T-helper 17 cell (primary cell): ENCODE data around the gene KCNA2. TPM values are rescaled to one million over a fixed set of nuclear protein-coding genes. Genes with fewer than 3 reads are reported as not detected.

Source experiments
- ATAC-seq: fragments of 150-1000 bp; cut with Tn5 transposase; 2 replicates; pipeline ENCODE4 v1.10.0; 2021; ENCODE audit warnings: mild to moderate bottlenecking, moderate library complexity
- DNase-seq, 3 donors: peaks; one replicate each; pipeline versions ENCODE4 v3.0.0 to v3.0.0-alpha.2; 2020 to 2021
- H3K9me3 ChIP-seq: one replicate; pipeline ENCODE4 v1.7.0; 2013; ENCODE audit warnings: low read length, mild to moderate bottlenecking; ENCODE audit not compliant: control insufficient read depth, poor library complexity, severe bottlenecking
- H3K27ac Mint-ChIP-seq: one replicate; pipeline ENCODE4 v1.8.0; 2022; ENCODE audit warnings: mild to moderate bottlenecking, moderate library complexity, mixed read lengths
- H3K27me3 Mint-ChIP-seq: one replicate; pipeline ENCODE4 v1.8.0; 2022; ENCODE audit warnings: mixed read lengths
- H3K36me3 Mint-ChIP-seq: one replicate; pipeline ENCODE4 v1.8.0; 2022; ENCODE audit warnings: low read depth, mixed read lengths
- H3K4me1 Mint-ChIP-seq: one replicate; pipeline ENCODE4 v1.8.0; 2022; ENCODE audit warnings: mild to moderate bottlenecking, mixed read lengths
- H3K4me3 Mint-ChIP-seq: one replicate; pipeline ENCODE4 v1.8.0; 2022; ENCODE audit warnings: mild to moderate bottlenecking, moderate library complexity, mixed read lengths
- total RNA-seq, 4 donors: library from RNA in 2 of 4; stranded (reverse) in 2 of 4; gene quantifications; one replicate each; pipeline ENCODE4 v1.2.3 and lab custom pipeline; 2022 to 2026

Gene KCNA2
- total RNA-seq, 2 donors from 2014 or later: 3.1 to 3.9 TPM

- Mint-ChIP-seq H3K27ac (no peak overlapping the region), H3K4me1 (peaks cover 49% of the 10 kb centered on the region), H3K4me3 (peak overlapping the region; percentile 71), H3K36me3 (peaks cover 2% of the 10 kb centered on the region), H3K27me3 (no peaks in the 10 kb centered on the region)
- H3K9me3 ChIP-seq: no peaks in the 10 kb centered on the region
- ATAC-seq: no peak
- DNase-seq: no peak
Observed at GRCh38 chr1:110635434-110635833, 29.3 kb upstream of the KCNA2 start.

DNA sequence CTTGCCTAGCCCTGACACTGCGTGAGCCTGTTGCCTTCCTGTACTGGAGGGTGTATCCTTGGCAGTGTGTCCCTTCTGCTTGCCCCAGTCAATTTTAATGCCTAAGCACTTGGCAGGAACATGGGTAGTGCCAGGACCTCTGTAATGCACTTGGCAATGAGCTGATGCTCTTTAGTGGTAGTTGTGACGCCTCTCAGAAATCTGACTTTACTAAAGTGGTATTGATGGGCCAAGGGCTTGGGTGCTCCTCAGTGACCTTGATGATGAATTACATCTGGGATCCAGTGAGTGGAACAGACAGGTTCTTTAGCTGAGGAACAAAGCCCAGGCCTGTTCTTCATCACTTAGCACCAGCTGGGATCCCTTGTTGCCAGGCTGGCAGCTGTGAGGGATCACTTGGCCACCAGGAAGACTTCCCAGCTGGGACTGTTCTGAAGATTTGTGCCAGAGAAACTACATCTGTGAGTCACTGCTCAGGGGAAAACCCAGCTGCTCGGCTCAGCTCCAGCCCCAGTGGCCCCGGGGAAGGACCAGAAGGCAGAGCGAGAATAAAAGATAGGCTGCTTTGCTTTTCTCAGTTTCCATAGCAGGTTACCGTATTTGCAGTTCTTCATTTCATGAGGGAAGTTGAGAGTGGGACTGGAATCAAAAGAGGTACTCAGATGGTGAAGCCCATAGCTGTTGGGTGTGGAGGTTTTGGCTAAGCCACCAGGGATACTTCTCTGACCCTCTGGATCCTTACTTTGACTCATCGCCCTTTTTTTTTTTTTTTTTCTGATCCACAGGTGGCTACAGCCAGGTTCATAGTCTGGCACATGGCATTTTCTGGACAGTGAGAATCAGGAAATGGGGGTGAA, 28.5 kb upstream of the KCNA2 start:
- ATAC-seq (peak; percentile 58), DNase-seq (peak; percentile 43 to 61 (median 57))
- H3K9me3 ChIP-seq: no peaks in the 10 kb centered on the region
- Mint-ChIP-seq H3K27me3 (no peaks in the 10 kb centered on the region), H3K4me1 (peaks cover 43% of the 10 kb centered on the region), H3K27ac (no peak overlapping the region), H3K36me3 (no peaks in the 10 kb centered on the region), H3K4me3 (peak overlapping the region; percentile 71)

GRCh38 chr1:110634086-110634454, 27.9 kb upstream of the KCNA2 start:
- H3K27ac Mint-ChIP-seq: no peak overlapping the region
- no peaks in the 10 kb centered on the region for H3K9me3 ChIP-seq
- H3K36me3 Mint-ChIP-seq: no peaks in the 10 kb centered on the region
- ATAC-seq (no peak), DNase-seq (no peak)
- peak overlapping the region; percentile 71 for H3K4me3 Mint-ChIP-seq
- peaks cover 45% of the 10 kb centered on the region for H3K4me1 Mint-ChIP-seq
- H3K27me3 Mint-ChIP-seq: no peaks in the 10 kb centered on the region

DNA sequence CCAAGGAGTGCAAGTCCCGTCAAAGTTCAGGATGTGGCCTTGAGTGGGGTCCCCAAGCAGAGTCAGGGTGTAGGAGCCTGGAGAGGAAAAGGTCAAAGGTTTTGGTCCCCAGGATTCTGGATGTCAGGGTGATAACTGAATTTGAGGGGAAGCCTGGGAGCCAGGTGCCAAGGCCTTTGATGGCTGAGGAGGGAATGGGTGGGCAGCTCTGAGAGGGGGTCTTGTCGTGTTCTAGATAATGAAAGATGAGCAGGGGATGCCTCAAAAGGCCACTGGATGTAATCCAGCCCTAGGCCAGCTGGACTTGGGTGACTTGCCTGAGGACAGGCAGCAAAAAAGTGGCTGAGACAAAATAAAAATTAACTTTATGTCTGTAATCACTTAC, 27.5 kb upstream of the KCNA2 start:
- no peaks in the 10 kb centered on the region for H3K9me3 ChIP-seq
- ATAC-seq: no peak
- Mint-ChIP-seq H3K4me1 (peaks cover 44% of the 10 kb centered on the region), H3K4me3 (peak overlapping the region; percentile 71), H3K36me3 (no peaks in the 10 kb centered on the region), H3K27me3 (no peaks in the 10 kb centered on the region), H3K27ac (no peak overlapping the region)
- DNase-seq: no peak

- Mint-ChIP-seq H3K27me3 (no peaks in the 10 kb centered on the region), H3K4me3 (no peak overlapping the region), H3K36me3 (no peaks in the 10 kb centered on the region), H3K4me1 (peaks cover 48% of the 10 kb centered on the region), H3K27ac (no peak overlapping the region)
- ATAC-seq (no peak), DNase-seq (no peak)
- H3K9me3 ChIP-seq: no peaks in the 10 kb centered on the region
Observed at GRCh38 chr1:110631836-110632620, 25.9 kb upstream of the KCNA2 start.

DNA sequence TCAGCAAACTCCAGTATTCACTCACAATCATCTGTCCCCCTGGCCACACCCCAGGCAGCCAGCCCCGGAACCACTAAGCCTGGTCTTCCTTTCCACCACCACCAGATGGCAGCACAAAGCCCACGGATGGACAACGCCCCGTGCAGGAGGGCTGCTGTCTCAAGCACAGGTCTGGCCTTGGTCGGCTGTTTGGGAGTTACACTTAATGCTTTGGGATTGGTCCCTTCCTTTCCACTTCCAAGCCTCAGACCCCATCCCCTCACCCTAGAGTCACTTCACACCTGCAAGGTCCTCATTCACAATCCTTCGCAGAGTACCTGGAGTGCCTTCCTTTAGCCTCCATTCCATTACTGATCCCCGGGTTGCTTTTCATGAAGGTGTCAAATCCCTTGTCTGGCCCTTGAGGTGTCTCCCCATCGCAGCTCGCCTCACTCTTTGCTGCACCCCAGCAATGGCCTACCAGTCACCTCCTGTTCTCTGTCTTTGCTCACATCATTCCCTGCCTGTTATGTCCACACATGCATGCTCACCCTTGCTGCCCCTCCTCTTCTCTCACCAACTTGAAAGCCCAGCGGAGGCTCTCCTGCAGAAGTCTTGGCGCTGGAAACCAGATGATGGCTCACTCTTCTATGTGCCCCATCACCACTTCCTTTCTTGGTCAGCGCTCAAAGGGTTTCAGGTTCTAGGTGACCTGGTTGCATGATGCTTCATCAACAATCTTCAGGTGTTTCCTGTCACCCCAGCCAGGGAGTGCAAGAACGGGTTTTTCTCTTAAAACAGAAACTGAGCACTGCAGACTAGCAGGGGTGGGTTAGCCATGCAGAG, 24.9 kb upstream of the KCNA2 start:
- H3K9me3 ChIP-seq: no peaks in the 10 kb centered on the region
- Mint-ChIP-seq H3K36me3 (no peaks in the 10 kb centered on the region), H3K27me3 (no peaks in the 10 kb centered on the region), H3K4me1 (peaks cover 50% of the 10 kb centered on the region), H3K4me3 (no peak overlapping the region), H3K27ac (no peak overlapping the region)
- peak; percentile 71 to 83 (median 72) for DNase-seq
- peak; percentile 79 for ATAC-seq

GRCh38 chr1:110628323-110629105, 22.4 kb upstream of the KCNA2 start:
- H3K27me3 Mint-ChIP-seq: no peaks in the 10 kb centered on the region
- H3K27ac Mint-ChIP-seq: no peak overlapping the region
- no peaks in the 10 kb centered on the region for H3K9me3 ChIP-seq
- ATAC-seq (no peak), DNase-seq (no peak)
- peaks cover 31% of the 10 kb centered on the region for H3K4me1 Mint-ChIP-seq
- no peak overlapping the region for H3K4me3 Mint-ChIP-seq
- no peaks in the 10 kb centered on the region for H3K36me3 Mint-ChIP-seq

GRCh38 chr1:110627764-110628163, 21.6 kb upstream of the KCNA2 start:
- Mint-ChIP-seq H3K27me3 (no peaks in the 10 kb centered on the region), H3K4me3 (no peak overlapping the region), H3K4me1 (peaks cover 26% of the 10 kb centered on the region), H3K27ac (peak overlapping the region; percentile 16), H3K36me3 (no peaks in the 10 kb centered on the region)
- ATAC-seq (no peak), DNase-seq (no peak)
- H3K9me3 ChIP-seq: no peaks in the 10 kb centered on the region

DNA sequence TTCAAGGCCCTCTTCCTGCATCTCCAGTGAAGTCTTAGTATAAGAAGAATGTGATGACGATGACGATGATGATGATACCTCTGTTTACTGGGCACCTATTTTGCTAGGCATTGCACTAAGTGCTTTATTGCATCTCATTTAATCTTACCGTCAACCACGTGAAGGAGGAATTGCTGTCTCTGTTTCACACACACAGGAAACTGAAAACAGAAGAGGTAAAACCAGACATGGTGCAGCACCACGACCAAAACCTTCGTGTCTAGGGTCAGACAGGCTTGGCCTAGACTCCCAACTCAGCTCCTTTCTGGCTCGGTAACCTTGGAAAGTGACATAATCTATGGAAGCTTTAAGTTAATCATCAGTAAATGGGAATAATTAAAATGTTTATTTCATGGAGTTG, 20.7 kb upstream of the KCNA2 start:
- H3K27ac Mint-ChIP-seq: peak overlapping the region; percentile 16
- H3K4me1 Mint-ChIP-seq: peaks cover 26% of the 10 kb centered on the region
- no peak for DNase-seq
- H3K27me3 Mint-ChIP-seq: no peaks in the 10 kb centered on the region
- ATAC-seq: no peak
- no peak overlapping the region for H3K4me3 Mint-ChIP-seq
- H3K36me3 Mint-ChIP-seq: no peaks in the 10 kb centered on the region
- no peaks in the 10 kb centered on the region for H3K9me3 ChIP-seq

- Mint-ChIP-seq H3K27me3 (no peaks in the 10 kb centered on the region), H3K4me1 (peaks cover 34% of the 10 kb centered on the region)
Observed at GRCh38 chr1:110620686-110621085, 14.5 kb upstream of the KCNA2 start.

GRCh38 chr1:110620250-110620615, 14.1 kb upstream of the KCNA2 start:
- DNase-seq: no peak
- H3K4me3 Mint-ChIP-seq: peak overlapping the region; percentile 83
- peaks cover 38% of the 10 kb centered on the region for H3K4me1 Mint-ChIP-seq
- no peak for ATAC-seq
- H3K27me3 Mint-ChIP-seq: no peaks in the 10 kb centered on the region
- no peaks in the 10 kb centered on the region for H3K9me3 ChIP-seq
- H3K36me3 Mint-ChIP-seq: peaks cover 7% of the 10 kb centered on the region
- peak overlapping the region; percentile 92 for H3K27ac Mint-ChIP-seq

More at GRCh38 chr1:110620686-110621085, 14.5 kb upstream of the KCNA2 start:
- DNase-seq (no peak), ATAC-seq (no peak)
- Mint-ChIP-seq H3K4me3 (peak overlapping the region; percentile 56), H3K36me3 (peaks cover 7% of the 10 kb centered on the region), H3K27ac (peak overlapping the region; percentile 92)
- no peaks in the 10 kb centered on the region for H3K9me3 ChIP-seq

- Mint-ChIP-seq H3K36me3 (peaks cover 7% of the 10 kb centered on the region), H3K4me3 (peak overlapping the region; percentile 83), H3K27me3 (no peaks in the 10 kb centered on the region), H3K4me1 (peaks cover 38% of the 10 kb centered on the region), H3K27ac (peak overlapping the region; percentile 92)
- no peaks in the 10 kb centered on the region for H3K9me3 ChIP-seq
- ATAC-seq (peak; percentile 92), DNase-seq (peak; percentile 82 to 91 (median 89))
Observed at GRCh38 chr1:110619412-110620249, 13.5 kb upstream of the KCNA2 start.
